CD4-positive, alpha-beta T cell treated with Interleukin-12 subunit alpha and Interleukin-12 subunit beta, for 1 hour (primary cell): ENCODE measurements around the gene IPPK.
"Not testable (repeated sequence)": the region's sequence is repeated elsewhere in the genome, so short reads cannot be mapped to it uniquely, and the experiment has no call there.

Source experiments
- DNase-seq: peaks from one replicate; pipeline ENCODE4 v3.0.0-alpha.2; 2020

IPPK gene

DNA sequence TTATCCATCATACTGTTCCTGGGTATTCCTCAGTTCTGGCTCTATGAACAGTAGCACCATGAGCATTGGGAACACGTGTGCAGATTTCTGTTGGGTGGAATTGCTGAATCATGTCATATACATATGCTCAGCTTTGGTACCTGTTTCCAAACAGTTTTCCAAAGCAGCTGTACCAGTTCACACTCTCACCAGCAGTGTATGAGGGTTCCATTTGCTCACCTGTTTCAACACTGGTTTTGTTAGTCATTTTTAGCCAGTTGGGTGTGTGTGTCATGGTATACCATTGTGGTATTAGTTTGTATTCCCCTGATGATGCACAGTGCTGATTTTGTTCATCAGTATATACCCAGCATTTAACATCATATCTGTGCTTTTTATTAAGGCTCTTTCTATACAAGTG, 77.4 kb downstream of the IPPK start:
- no peak for DNase-seq

DNA sequence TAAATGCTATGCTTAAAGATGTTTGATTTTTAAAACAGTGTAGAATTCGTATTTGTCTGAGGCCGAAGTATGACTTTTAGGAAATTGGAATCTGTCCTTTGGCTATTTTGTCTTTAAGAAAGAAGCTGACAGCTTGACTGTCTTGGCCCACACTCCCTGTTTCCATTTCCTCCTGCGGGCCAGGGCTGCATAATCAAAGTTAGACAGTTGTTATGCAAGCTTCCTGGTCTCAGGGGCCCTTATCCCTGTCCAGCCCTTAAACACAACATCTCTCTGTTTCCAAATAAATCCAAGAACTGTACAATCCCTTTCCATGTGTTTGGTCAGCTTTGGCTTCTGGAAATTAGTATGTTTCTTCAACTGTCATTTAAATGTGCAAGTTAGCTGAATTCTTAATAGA, 79.6 kb downstream of the IPPK start:
- no peak for DNase-seq

DNA sequence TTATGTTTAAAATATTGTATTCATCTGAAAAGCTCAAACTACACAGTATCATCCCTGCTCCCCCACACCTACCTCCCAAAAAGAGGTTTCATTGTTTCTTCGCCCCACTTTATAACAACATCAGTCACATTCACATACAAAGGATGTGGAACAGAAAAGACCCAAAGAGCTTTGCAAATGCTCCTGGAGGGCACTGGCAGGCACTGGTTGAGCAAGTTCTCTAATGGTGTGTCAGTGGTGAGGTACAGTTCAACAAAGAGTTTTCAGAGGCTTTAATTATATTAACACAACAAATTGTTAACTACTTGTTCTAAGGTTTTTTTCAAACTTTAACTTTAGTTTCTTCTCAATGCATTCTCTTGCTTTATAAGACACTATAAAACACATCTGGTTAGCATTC, 80.0 kb downstream of the IPPK start:
- DNase-seq: no peak

DNA sequence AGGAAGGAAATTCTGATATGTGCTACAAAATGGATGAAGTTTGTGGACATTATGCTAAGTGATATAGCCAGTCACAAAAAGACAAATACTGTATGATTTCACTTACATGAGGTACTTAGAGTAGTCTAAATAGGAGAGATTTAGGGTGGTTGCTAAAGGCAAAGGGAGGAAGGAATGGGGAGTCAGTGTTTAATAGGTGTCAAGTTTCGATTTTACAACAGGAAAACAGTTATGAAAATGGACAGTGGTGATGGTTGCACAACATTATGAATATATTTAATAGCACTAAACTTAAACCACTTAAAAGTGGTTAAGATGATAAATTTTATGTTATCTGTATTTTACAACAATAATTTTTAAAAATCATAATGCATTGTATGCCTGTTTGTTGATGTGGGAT, 93.8 kb downstream of the IPPK start:
- DNase-seq: no peak

DNA sequence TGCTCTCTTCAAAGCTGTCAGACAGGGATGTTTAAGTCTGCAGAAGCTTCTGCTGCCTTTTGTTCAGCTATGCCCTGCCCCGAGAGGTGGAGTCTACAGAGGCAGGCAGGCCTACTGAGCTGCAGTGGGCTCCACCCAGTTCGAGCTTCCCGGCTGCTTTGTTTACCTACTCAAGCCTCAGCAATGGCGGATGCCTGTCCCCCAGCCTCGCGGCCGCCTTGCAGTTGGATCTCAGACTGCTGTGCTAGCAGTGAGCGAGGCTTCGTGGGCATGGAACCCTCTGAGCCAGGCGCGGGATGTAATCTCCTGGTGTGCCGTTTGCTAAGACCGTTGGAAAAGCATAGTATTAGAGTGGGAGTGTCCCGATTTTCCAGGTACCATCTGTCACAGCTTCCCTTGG, 96.3 kb downstream of the IPPK start:
- DNase-seq: not testable (repeated sequence)

DNA sequence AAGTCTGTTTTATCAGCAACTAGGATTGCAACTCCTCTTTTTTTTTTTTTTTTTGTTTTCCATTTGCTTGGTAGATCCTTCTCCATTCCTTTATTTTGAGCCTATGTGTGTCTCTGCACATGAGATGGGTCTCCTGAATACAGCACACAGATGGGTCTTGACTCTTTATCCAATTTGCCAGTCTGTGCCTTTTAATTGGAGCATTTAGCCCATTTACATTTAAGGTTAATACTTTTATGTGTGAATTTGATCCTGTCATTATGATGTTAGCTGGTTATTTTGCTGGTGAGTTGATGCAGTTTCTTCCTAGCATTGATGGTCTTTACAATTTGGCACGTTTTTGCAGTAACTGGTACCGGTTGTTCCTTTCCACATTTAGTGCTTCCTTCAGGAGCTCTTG, 98.1 kb downstream of the IPPK start:
- not testable (repeated sequence) for DNase-seq

DNA sequence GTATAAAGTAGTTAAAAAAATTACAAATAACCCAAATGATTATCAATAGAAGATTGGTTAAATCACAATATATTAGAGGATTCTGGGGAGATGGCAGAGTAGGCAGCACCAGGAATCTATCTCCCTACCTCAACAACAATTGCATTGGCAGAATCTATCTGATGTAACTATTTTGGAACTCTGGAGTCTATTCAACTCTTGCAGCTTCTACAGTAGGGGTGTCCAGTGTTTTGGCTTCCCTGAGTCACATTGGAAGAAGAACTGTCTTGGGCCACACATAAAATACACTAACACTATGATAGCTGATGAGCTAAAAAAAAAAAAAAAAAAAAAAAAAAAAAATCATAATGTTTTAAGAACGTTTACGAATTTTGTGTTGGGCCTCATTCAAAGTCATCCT, 104.9 kb downstream of the IPPK start:
- DNase-seq: no peak

DNA sequence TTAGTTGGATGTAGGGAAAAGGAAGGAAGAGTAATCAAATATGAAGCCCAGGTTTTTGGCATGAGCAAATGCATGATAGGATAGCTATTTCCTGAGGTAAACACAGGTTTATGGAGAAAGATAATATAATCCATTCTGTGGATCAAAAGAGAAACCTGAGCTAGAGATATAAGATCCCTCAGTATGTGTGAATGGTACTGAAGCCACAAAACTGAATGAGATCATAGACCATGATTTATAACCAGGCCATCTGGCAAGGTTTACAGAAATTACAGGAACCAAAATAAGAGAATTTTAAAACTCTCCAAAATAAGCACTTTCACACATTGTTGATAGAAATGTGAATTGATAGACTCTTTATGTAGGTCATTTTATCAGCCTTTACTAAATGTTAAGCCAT, 105.4 kb downstream of the IPPK start:
- DNase-seq: no peak
